Fibroblast of gingiva (primary cell): ENCODE measurements around the gene ESPL1.

ENCODE experiments used
- DNase-seq: peaks from one replicate; pipeline ENCODE4 v3.0.0-alpha.2; 2011; ENCODE audit warnings: low read depth

Gene ESPL1

DNA sequence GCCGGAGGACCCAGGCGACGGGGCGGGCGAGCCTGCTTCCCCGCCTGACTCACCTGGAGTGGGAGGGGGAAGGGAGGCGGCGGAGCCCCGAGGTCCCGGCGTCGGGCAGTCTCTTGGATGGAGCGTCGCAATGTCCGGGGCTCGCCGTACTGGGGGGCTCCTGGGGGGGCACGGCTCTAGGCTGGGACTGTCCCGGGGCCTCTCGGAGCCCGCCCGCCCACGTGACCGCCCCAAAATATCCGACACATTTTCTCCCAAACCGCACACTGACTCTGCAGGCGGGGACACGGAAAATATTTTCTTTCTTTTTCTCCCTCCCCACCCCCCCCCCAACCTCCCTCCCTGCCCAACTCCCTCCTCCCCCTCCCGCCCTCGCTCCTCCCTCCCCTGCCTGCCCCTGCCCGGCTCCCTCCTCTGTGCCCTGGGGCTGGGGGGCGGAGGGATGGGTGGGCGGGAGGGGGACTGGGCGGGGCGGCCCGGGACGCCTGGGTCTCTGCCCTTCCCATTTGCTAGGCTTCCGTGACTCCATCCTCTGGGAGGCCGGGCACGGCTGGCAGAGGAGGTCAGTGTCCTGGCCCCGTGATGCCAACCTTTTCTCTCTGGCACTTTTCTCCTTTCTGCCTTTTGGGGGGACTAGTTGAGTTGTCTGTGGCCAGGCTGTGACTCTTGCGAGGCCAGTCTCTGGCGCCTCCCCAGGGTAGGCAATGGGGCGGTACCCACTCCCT is 36.0 kb upstream of the ESPL1 start, which contains the start of gene RARG:
RARG (minus strand) TSS at position 289 of the 725 bp plus-strand sequence. CDS start 4,664 bp downstream, outside the sequence.
- DNase-seq = peak; percentile 84

DNA sequence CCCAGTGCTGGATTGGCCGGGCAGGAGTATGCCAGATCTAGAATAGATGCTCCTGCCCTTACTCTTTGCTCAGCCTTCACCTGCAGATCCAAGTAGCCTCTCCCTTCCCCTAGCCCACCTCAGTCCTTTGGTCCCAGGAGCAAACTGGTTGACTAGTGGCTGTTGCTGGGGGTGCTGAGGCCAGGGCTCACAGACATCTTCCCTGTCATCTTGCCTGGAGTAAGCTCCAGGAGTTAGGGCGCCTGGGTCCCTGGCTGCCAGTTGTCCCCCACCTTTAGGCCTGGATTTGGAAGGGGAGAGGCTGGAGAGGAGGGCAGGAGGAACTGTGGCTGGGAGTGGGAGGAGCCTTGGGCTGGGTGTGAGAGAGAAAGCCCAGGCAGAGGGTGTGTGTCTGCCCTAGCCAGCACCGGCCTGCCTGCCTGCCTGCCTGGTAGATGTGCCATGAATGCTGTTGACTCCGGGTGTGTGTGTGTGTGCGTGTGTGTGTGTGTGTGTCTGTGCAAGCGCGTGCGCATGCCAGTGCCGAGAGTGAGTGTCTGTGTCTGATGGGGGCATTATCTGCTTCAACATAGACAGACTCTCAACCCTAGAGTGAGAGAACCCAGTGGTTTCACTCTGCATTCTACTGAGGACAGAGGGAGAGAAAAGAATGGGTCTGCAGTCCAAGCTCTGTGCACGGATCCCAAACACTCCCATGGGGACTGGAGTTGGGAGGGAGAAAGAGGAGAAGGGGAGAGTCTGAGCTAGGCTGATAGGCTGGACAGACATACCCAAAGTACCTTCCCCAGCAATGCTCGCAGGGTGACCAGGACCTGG is 35.2 kb upstream of the ESPL1 start:
- DNase-seq = no peak

DNA sequence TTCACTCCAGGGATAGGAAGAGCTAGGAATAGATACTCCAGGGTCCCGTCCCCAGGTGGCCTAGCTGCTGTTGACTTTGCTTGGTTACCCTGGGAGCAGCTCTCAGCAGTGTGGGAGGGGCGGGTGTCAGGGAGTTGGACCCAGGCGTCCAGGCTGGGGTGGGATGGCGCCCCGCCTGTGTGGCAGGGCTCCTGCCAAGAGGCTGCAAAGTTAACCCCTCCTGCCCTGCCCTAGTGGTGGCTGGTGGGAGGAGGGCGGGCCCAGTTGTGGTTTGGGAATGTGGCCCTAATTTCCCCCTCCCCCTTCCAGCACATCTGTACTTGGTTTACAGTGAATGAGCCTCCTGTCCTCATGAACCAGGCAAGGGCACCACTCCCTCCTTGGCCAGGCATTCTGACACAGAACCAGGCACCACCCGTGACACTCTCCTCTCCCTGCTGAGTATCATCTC is 34.4 kb upstream of the ESPL1 start:
- DNase-seq = peak; percentile 27

DNA sequence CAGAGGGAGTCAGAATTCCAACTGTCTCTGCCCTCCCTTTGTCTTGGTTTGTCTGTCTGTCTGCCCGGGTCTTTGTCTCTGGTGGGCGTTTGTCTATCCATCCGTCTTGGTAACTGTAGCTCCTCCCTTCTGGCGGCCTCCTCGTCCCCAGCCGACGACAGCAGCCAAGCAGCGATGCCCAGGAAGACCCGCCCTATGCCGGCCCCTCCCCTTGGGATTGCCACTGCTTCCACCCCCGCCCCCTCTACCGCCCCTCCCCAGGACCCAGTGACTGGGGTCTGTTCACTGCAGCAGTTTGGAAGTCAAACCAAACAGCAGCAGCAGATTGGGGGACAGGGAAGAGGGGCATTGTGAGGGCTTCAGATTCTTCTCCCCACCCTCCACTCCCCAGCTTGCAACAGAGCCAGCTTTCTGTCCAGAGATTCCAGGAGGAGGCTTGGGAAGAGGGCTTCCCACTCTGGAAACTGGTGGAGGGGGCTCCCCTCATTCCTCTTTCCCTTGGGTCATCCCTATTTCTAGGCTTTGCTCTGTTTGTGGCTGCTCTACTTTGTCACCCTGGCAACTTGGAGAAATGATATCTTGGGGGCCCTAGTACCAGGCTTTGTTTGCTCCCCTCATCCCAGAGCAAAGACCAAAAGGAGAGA is 33.7 kb upstream of the ESPL1 start:
- DNase-seq = no peak

DNA sequence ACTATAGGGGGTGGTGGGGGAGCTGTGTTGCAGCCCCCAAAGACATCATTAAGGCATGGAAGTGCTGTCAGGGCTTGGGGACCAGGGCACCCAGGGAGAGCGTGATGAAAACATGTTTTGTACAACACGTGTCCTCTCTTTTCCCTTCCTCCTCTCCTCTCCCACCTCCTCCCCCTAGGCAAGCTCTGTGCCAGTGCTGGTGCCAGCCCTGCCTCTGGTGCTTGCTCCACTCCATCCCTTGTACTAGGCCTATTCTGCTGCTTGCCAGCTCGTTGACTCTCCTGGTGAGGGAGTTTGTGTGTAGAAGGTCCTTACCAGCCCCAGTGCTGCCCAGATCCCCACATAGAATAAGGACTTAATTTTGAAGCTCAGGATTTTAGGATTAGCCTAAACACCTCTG is 32.9 kb upstream of the ESPL1 start:
- DNase-seq = no peak

DNA sequence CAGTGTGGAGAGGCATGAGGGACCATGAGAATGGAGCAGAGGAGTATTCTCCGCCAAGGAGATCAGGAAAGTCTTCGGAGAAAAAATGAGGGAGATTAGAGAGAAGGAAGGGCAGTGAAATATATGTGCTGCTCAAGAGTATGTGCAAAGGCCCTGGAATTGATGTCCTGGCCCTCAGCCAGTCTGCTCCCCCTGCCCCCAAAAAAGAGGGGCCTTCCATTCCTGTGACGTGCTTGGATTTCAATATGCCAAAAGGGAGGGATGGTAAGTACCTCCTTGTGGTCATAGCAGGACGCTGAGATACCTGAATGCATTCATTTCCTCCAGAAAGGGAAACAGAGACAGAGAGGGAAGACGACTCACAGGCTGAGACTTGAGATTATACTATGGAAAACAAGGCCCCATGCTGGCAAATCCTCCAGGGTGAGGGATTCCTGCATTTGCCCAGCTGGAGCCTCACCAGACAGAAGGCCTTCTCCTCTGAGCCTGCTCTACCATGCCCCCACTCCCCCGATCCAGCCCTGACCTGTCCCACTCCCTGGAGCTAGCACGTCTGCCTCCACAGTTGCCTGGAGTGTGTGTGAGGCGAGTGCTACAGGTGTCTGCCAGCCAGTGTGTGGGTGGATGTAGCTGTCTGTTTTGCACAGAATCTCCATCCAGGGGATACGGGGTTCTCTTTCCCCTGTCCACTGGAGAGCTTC is 32.2 kb upstream of the ESPL1 start:
- no peak for DNase-seq

DNA sequence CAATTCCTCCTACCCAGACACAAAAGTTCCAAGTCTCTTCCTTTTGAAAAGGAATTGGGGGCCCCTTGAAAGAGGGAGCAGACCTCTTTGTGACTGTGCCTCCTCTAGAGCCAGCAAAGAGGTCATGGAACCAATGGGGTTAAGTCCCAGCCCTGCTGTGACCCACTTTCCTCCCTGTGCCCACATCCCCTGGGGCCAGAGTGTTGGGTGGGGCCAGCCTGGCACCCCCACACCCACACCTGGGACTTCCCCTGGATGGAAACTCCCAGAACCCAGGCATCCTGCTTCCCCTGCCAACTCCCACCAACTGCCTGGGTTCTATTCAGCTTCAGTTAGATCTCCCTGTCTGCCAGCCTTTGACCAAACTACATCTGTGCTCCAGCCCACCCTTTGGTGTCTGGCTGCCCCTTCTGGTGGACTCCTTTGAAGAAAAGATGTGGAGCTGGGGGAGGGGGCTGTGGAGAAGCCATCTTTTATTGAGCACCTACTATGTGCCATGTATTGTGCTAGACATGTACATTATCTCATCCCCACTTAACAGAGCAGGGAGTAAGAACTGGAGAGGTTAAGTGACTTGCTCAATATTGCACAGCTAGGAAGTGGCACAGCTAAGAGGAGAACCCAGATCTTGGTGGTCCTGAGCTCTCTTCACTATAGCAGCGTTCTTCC is 31.5 kb upstream of the ESPL1 start:
- DNase-seq = no peak

DNA sequence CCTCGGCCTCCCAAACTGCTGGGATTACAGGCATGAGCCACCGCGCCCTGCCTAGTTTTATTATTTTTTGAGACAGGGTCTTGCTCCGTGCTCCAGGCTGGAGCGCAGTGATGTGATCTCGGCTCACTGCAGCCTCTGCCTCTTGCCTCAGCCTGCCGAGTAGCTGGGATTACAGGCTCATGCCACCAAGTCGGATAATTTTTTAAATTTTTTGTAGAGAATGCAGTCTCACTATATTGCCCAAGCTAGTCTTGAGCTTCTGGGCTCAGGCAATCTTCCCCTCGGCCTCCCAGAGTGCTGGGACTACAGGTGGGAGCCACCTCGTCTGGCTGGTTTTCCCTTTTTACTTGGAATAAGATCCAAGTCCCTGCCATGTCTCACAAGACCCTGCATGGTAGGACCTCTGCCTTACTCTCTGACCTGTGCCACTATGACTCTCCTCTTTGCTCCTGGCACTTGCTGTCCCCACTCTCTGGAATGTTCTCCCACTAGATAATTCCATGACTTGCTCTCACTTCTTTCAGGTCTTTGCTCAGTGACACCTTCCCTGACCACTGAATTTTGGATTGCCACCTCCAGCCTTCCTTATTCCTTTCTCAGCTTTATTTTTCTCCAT is 28.3 kb upstream of the ESPL1 start:
- DNase-seq = no peak

DNA sequence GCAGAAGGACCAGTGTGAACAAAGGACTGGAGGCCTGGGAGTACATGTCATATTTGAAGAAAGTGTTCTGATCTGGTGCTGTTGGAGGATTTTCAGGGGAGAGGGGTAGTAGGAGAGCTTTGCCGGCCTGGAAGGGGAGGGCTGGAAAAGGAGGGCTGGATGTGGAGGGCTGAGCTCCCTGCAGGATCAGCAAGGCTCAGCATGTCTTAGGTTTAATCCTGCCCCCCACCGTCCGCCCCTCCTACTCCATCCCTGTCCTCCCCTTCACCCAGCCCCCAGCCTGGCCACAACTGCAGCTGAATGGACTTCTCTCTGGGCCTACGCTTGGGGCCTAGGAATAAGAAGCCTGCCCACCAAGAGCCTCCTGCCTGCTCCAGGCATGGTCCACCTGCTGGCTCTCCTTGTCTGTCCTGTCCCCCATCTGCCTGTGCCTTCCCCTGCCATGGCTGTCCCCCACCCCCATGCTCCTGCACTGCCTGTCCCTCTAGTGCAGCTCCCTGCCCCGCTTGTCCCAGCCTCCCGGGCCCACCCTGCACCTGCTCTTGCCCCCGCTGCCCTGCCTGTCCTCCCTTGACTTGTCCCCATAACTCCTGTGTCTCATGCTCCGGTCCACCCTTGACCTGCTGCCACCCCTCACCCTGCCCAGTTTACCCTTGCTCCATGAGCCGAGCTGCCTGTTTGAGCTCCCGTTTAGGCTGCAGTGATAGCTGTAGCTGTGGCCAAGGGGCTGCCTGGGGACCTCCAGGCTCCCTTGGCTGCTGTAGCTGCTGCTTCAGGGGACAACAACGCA is 26.3 kb upstream of the ESPL1 start:
- DNase-seq = no peak

DNA sequence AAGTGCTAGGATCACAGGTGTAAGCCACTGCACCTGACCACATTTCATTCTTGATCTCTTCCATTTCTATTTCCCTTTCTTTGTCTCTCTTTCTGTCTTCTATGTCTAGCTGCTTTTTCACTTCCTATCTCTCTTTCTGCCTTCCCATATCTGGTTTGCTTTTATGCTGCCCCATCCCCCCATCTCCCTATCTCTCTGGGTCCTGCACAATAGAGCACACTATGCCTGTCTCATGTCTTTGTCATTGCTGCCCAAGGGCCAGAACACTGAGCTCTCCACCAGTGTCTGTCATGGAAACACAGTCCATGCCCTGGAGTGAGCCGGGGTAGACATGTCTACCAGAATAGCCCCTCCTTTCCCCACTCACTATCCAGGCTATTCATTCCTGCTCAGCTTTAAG is 23.8 kb upstream of the ESPL1 start:
- DNase-seq = no peak

DNA sequence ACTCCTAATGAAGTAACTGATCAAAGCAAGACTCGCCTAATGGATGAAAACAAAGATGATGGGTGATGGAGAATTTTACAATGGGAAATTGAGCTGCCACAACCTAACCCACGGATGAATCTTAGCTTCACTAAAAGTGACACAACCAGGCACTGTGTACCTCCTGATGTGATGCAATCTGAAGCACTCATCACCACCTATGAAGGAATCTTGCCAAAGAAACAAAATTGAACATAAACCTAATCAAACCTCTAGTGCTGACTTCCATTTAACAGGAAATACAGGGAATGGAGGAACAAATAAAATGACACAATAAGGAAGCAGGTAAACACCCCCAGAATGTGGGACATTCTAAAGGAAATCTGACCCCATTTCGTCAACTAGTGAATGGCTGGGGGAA is 22.8 kb upstream of the ESPL1 start:
- DNase-seq = no peak

DNA sequence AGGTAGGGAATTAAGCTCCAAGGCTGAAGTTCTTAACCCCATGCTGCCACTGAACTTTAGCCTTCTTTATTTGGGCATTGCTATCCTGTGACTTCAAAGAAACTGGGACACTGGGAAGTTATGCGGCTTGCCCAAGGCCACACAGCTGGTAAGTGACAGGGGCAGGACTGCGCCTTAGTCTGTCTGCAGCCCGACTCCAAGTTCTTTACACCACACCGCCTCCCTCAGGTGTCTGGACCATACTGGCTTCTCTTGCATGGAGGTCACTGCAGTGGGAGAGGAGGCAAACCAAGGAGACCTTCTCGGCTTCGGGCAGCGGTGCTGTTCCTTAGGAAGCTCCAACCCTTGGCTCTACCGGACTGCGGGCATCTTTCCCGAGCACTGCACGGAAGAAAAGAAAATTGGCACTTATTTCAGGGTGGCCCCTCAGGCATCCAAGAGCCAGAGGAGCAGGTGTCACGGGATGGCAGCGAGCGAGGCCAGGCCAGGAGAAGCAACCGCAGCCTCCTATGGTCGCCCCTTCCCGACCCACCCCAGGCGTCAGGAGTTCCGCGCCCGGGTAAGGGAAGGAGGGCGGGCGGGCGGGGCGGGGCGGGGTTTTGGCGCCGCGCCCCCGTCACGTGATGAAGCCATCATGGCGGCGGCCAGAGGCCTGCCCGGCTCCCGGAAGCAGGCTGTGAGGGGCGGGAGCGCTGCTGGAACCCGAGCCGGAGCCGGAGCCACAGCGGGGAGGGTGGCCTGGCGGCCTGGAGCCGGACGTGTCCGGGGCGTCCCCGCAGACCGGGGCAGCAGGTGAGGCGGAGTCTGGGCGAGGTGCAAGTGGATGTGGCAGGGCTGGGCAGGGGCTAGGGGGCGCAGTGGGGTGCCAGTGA is 16.4 kb upstream of the ESPL1 start:
- peak; percentile 69 for DNase-seq

DNA sequence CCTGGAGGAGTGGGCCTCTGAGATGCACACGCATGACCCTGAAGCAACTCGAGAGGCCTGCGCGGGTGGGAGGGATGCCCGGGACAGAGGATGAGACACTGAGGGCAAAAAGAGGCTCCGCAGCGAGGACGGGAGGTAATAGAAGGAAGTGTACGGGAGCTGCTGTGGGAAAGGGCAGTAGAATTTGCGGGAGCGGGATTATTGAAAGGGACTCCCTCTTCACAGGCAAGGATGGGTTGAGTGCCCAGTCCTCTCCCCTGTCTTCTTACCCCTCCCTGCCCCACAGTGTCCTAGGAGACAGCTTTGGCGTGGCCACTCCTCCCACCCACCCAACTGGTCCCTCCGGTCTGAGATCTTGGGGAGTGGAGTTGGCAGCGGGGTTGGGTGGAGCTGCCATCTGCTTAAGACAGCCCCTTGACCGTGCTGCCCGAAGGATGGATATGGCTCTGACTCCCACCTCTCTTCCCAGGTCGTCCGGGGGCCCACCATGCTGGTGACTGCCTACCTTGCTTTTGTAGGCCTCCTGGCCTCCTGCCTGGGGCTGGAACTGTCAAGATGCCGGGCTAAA is 15.7 kb upstream of the ESPL1 start:
- peak; percentile 26 for DNase-seq

DNA sequence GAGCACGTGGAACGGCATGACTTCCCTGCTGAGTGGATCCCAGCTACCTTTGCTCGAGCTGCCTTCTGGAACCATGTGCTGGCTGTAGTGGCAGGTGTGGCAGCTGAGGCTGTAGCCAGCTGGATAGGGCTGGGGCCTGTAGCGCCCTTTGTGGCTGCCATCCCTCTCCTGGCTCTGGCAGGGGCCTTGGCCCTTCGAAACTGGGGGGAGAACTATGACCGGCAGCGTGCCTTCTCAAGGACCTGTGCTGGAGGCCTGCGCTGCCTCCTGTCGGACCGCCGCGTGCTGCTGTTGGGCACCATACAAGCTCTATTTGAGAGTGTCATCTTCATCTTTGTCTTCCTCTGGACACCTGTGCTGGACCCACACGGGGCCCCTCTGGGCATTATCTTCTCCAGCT is 14.8 kb upstream of the ESPL1 start:
- DNase-seq = no peak

DNA sequence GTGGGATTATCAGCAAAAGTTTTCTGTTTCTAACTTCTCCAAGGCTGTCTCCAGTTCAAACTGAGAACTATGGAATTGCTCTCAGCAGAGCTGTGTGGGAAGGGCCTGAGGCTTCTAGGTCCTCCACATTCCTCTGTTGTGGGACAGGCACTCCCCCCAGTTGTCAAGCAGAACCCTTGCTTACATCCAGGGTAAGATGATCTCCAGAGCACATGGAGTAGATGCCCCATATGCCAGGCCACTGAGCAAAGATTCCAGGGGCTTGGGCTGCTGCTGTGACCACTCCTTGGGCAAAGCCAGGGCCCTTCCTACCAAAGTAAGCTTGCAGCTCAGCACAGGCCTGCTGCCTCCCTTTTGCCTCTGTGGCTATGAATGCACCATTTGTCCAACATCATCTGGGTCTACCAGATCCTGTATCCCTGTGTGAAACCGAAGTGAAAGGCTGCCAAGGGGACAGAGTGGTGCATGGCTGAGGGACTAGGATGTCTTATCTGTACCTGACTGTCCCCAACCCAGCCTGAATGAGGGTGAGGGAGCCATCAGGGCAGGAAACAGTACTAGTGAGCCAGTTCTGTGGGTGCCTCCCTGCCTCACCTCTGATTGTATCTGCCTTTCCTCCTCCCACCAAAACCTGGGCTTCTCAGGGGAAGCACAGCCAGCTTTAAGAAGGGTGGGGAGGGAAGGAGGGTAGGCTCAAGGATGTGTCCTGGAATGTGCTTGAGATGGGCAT is 13.1 kb upstream of the ESPL1 start:
- no peak for DNase-seq

DNA sequence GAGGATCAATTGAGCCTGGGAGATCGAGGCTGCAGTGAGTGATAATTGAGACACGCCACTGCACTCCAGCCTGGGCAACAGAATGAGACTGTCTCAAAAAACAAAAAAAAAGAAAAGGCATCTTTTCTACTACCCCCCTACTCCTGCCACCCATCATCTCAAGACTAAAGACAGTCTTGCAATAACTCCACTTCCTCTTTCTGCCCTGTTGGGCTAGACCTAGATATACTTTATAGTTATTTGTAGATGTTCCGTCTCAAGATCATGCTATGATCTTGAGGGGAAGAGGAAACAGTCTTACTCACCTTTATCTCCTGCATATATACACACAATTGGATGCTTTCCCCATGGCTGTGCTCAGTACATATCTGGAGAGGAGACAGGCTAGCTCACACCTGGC is 12.1 kb upstream of the ESPL1 start:
- no peak for DNase-seq

DNA sequence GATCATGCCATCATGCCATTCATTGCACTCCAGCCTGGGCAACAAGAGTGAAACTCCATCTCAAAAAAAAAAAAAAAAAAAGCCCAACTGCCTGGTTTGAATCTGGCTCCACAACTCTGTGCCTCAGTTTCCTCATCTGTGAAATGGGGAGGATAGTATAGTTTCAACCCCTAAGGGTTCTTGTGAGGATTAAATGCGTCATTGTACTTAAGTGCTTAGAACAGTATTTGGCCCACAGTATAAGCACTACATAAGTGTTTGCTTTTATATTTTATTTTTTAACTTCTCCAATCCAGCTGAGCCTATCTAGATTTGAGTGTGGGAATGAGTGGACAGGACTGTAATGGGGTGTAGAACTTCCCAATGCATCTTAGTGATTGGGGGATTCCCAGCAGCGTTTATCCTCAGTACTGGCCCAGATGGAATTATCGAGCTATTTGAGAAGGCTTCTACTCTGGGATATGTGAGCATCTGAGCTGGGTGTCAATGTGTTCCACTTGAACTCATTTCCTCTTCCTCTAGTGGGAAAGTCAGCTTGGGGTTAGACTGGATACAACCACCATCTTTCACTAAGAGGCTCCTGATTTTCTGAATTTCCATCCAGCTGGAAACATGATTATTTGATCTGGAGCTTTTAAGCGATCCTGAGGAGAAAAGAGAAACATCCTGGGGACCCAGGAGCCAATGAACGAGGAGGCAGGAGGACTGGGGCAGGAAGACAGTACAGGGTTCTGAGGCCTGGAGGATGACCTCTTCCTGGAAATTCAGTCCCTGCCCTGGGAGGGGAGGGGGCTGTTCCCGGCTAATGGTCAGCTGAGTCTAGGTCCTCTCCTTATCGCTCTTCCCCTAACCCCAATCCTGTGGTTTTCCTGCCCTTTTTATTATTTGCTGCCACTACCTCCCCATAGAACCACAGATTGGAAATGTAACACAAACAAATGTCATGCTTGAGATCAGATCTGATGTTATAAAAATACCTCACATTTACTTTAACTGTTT is 9.3 kb upstream of the ESPL1 start:
- no peak for DNase-seq
